ENCODE measurements around the gene RAB40B.

RAB40B gene

GRCh38 chr17:82694647-82695046 lies 3.9 kb downstream of the RAB40B start:
- Histone ChIP-seq H2AFZ (ENCODE audit: low read depth, low read length) (no peak overlapping the region), H3K9me3 (ENCODE audit: insufficient read depth, low read length, severe bottlenecking) (peaks cover 18% of the 10 kb centered on the region), H3K36me3 (ENCODE audit: insufficient read depth, low read length) (no peaks in the 10 kb centered on the region), H3K4me3 (ENCODE audit: low read depth in 1 of 2, low read length in 2 of 2) (no peak overlapping the region), H3K27me3 (ENCODE audit: insufficient read depth, low read length, poor library complexity) (no peaks in the 10 kb centered on the region), H3K4me1 (ENCODE audit: insufficient read depth, low read length) (peaks cover 19% of the 10 kb centered on the region), H3K27ac (ENCODE audit: low read length) (no peak overlapping the region), H4K20me1 (ENCODE audit: insufficient read depth, low read length) (no peaks in the 10 kb centered on the region; the same call in none of the 2 replicates), H3K4me2 (ENCODE audit: insufficient read depth, low read length) (no peak overlapping the region), H3K79me2 (ENCODE audit: insufficient read depth, low read length) (no peaks in the 10 kb centered on the region), H3K9ac (ENCODE audit: low read depth, low read length) (no peak overlapping the region)
- ATAC-seq (ENCODE audit: insufficient read depth, low read depth): no peak
- TF ChIP-seq EZH2 (IDR thresholded peaks at IDR 0.05; ENCODE audit: borderline replicate concordance, low read depth, low read length, severe bottlenecking) (no peak), CTCF (IDR thresholded peaks at IDR 0.05; ENCODE audit: borderline replicate concordance, extremely low read depth, low read length, poor library complexity, severe bottlenecking) (no peak)
- no peak for DNase-seq

GRCh38 chr17:82693168-82693867 lies 5.2 kb downstream of the RAB40B start:
- DNase-seq: no peak
- Histone ChIP-seq H3K79me2 (ENCODE audit: insufficient read depth, low read length) (no peaks in the 10 kb centered on the region), H3K9me3 (ENCODE audit: insufficient read depth, low read length, severe bottlenecking) (peaks cover 18% of the 10 kb centered on the region), H3K4me3 (ENCODE audit: low read depth in 1 of 2, low read length in 2 of 2) (no peak overlapping the region), H3K27ac (ENCODE audit: low read length) (no peak overlapping the region), H4K20me1 (ENCODE audit: insufficient read depth, low read length) (no peaks in the 10 kb centered on the region; the same call in 1 of the 2 replicates), H3K4me1 (ENCODE audit: insufficient read depth, low read length) (peaks cover 12% of the 10 kb centered on the region), H3K4me2 (ENCODE audit: insufficient read depth, low read length) (no peak overlapping the region), H3K27me3 (ENCODE audit: insufficient read depth, low read length, poor library complexity) (no peaks in the 10 kb centered on the region), H3K9ac (ENCODE audit: low read depth, low read length) (no peak overlapping the region), H2AFZ (ENCODE audit: low read depth, low read length) (no peak overlapping the region), H3K36me3 (ENCODE audit: insufficient read depth, low read length) (no peaks in the 10 kb centered on the region)
- TF ChIP-seq EZH2 (IDR thresholded peaks at IDR 0.05; ENCODE audit: borderline replicate concordance, low read depth, low read length, severe bottlenecking) (no peak), CTCF (IDR thresholded peaks at IDR 0.05; ENCODE audit: borderline replicate concordance, extremely low read depth, low read length, poor library complexity, severe bottlenecking) (no peak)
- no peak for ATAC-seq (ENCODE audit: insufficient read depth, low read depth)

- TF ChIP-seq EZH2 (IDR thresholded peaks at IDR 0.05; ENCODE audit: borderline replicate concordance, low read depth, low read length, severe bottlenecking) (no peak), CTCF (IDR thresholded peaks at IDR 0.05; ENCODE audit: borderline replicate concordance, extremely low read depth, low read length, poor library complexity, severe bottlenecking) (no peak)
- Histone ChIP-seq H3K9ac (ENCODE audit: low read depth, low read length) (no peak overlapping the region), H3K27me3 (ENCODE audit: insufficient read depth, low read length, poor library complexity) (no peaks in the 10 kb centered on the region), H4K20me1 (ENCODE audit: insufficient read depth, low read length) (no peaks in the 10 kb centered on the region; the same call in 1 of the 2 replicates), H3K36me3 (ENCODE audit: insufficient read depth, low read length) (no peaks in the 10 kb centered on the region), H3K27ac (ENCODE audit: low read length) (no peak overlapping the region), H3K4me2 (ENCODE audit: insufficient read depth, low read length) (no peak overlapping the region), H3K4me1 (ENCODE audit: insufficient read depth, low read length) (peaks cover 4% of the 10 kb centered on the region), H3K4me3 (ENCODE audit: low read depth in 1 of 2, low read length in 2 of 2) (no peak overlapping the region), H2AFZ (ENCODE audit: low read depth, low read length) (no peak overlapping the region), H3K79me2 (ENCODE audit: insufficient read depth, low read length) (no peaks in the 10 kb centered on the region), H3K9me3 (ENCODE audit: insufficient read depth, low read length, severe bottlenecking) (peaks cover 18% of the 10 kb centered on the region)
- ATAC-seq (ENCODE audit: insufficient read depth, low read depth) (no peak), DNase-seq (no peak)
These were observed 6.2 kb downstream of the RAB40B start for GRCh38 chr17:82692268-82692667.
